HL-60 (cell line): ENCODE measurements around the gene PNMT.

Source experiments
- CTCF ChIP-seq: IDR thresholded peaks from one replicate; pipeline ENCODE4 v1.5.1; 2011; ENCODE audit warnings: low read length, control low read depth, inconsistent platforms; ENCODE audit not compliant: insufficient read depth
- POLR2AphosphoS5 ChIP-seq: IDR thresholded peaks from 2 replicates; pipeline ENCODE4 v1.6.1; 2012; ENCODE audit warnings: low read depth
- TF ChIP-seq, protein P1 (sequence below): IDR thresholded peaks from 2 replicates; pipeline ENCODE4 v1.6.1; 2012; ENCODE audit warnings: low read depth; ENCODE audit not compliant: insufficient replicate concordance

DNA sequence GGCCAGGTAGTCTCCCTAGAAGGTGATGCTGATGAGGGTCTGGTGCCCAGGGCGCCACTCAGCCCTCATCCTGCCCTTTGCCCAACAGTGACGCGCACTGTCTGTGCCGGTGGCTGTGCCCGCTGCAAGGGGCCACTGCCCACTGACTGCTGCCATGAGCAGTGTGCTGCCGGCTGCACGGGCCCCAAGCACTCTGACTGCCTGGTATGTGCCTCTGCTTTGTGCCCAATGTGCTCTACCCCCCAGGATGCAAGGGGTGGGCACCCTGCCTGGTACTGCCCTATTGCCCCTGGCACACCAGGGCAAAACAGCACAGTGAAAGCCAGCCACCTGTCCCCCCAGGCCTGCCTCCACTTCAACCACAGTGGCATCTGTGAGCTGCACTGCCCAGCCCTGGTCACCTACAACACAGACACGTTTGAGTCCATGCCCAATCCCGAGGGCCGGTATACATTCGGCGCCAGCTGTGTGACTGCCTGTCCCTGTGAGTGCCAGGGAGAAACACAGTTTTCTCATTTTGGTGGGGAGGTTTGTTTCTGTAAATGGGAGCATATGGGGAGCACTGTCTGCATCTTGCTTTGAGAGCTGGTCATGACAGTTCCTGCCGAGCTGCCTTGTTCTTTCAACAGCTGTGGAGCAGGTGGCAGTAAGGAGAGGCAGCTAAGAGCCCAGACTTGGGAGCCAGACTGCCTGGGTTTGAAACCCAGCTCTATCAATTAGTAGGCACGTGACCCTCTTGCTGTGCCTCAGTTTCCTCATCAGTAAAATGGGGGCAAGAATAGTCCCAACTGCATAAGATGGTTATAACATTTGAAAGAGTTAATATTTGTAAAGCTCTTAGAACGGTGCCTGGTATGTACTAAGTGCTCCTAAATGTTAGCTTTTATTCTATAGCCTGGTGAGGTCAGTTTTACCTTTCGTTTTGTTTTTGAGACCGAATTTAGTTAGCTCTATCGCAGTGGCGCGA lies 42.0 kb downstream of the PNMT start:
- TF ChIP-seq POLR2AphosphoS5 (no peak), CTCF (no peak)
- TF ChIP-seq, protein P1, sequence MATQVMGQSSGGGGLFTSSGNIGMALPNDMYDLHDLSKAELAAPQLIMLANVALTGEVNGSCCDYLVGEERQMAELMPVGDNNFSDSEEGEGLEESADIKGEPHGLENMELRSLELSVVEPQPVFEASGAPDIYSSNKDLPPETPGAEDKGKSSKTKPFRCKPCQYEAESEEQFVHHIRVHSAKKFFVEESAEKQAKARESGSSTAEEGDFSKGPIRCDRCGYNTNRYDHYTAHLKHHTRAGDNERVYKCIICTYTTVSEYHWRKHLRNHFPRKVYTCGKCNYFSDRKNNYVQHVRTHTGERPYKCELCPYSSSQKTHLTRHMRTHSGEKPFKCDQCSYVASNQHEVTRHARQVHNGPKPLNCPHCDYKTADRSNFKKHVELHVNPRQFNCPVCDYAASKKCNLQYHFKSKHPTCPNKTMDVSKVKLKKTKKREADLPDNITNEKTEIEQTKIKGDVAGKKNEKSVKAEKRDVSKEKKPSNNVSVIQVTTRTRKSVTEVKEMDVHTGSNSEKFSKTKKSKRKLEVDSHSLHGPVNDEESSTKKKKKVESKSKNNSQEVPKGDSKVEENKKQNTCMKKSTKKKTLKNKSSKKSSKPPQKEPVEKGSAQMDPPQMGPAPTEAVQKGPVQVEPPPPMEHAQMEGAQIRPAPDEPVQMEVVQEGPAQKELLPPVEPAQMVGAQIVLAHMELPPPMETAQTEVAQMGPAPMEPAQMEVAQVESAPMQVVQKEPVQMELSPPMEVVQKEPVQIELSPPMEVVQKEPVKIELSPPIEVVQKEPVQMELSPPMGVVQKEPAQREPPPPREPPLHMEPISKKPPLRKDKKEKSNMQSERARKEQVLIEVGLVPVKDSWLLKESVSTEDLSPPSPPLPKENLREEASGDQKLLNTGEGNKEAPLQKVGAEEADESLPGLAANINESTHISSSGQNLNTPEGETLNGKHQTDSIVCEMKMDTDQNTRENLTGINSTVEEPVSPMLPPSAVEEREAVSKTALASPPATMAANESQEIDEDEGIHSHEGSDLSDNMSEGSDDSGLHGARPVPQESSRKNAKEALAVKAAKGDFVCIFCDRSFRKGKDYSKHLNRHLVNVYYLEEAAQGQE = no peak
